ENCODE measurements around the gene HNRNPDL.
"Not testable (repeated sequence)": the region's sequence is repeated elsewhere in the genome, so short reads cannot be mapped to it uniquely, and the experiment has no call there.

The HNRNPDL gene

DNA sequence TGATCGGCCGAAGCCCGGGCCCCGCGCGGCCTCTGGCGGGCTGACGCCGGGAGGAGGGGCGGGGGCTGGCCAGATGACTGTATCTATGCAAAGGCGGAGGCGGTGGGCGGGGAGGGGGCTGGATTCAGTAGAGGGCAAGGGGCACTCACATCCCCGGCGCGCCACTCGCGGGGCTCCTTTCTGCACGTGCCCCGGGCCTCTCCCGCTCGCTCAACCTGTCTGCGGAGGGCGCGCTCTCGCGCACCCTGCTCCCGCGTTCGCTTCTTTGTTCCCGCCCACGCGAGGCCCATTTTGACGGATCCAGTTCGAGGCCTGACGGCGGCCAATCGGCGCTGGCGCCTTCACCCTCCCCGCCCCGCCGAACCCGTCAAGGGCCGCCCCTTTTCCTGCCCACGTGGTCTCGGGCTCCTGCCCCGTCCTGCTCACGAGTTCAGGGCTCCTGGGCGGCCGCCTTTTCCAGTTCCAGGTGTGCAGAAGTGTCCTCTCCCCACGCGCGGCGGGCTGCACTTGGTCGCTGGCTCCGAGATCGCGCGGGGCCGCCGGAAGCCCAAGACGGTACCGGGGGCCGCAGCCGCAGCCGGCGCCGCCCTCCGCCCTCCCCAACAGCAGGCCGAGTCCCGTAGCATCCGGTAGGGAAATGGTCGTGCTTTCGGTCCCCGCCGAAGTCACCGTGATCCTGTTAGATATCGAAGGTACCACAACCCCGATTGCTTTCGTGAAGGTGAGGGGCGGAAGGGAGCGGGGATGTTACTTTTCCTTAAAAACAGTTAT lies at the start of gene HNRNPDL, which contains the start of gene ENOPH1:
Gene HNRNPDL, minus strand, starts transcription at position 270 of the 771 bp plus-strand sequence. CDS start 772 bp downstream, outside the sequence.
Gene ENOPH1, plus strand, starts transcription at position 398 of the 771 bp plus-strand sequence. Its CDS starts 240 bp downstream, at position 638.
- peak; percentile 42 for FAIRE-seq
- peak; percentile 95 for DNase-seq (ENCODE audit: low spot score)

DNA sequence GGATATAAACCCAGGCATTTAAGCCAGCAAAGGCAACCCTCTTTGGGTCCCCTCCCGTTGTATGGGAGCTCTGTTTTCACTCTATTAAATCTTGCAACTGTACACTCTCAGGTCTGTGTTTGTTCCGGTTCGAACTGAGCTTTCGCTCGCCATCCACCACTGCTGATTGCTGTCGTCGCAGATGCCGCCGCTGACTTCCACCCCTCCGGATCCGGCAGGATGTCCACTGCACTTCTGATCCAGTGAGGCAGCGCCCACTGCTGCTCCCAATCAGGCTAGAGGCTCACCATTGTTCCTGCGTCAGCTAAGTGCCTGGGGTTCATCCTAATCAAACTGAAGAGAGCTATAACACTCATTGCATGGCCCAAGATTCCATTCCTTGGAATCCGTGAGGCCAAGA lies 49.3 kb upstream of the HNRNPDL start:
- no peak for FAIRE-seq

DNA sequence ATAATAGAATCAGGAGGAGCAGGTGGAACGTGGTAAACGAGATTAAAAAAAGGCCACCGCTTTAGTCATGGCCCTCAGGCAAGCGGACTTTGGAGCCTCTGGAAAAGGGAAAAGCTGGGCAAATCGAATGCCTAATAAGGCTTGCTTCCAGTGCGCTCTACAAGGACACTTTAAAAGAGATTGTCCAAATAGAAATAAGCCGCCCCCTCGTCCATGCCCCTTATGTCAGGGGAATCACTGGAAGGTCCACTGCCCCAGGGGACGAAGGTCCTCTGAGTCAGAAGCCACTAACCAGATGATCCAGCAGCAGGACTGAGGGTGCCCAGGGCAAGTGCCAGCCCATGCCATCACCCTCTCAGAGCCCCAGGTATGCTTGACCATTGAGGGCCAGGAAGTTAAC lies 47.2 kb upstream of the HNRNPDL start:
- FAIRE-seq; DNase-seq (ENCODE audit: low spot score): not testable (repeated sequence)

More for the DNA sequence above, 49.3 kb upstream of the HNRNPDL start:
- DNase-seq (ENCODE audit: low spot score): no peak

DNA sequence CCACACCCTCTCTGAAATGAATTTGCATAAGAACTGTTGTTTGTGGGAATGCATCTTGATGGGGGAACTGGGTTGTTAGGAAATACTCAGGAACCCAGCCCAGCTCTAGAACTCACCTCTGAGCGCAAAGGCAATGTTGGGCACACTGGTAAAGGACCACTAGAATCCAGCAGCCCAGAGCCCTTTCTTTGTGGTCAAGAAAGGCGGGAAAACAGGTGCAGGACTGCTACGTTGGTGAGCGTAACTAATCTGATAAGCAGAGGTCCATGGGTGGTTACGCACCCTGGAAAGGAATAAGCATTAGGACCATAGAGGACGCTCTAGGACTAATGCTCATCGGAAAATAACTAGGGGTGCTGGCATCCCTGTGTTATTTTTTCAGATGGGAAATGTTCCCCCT lies 45.7 kb upstream of the HNRNPDL start:
- not testable (repeated sequence) for DNase-seq (ENCODE audit: low spot score); FAIRE-seq

DNA sequence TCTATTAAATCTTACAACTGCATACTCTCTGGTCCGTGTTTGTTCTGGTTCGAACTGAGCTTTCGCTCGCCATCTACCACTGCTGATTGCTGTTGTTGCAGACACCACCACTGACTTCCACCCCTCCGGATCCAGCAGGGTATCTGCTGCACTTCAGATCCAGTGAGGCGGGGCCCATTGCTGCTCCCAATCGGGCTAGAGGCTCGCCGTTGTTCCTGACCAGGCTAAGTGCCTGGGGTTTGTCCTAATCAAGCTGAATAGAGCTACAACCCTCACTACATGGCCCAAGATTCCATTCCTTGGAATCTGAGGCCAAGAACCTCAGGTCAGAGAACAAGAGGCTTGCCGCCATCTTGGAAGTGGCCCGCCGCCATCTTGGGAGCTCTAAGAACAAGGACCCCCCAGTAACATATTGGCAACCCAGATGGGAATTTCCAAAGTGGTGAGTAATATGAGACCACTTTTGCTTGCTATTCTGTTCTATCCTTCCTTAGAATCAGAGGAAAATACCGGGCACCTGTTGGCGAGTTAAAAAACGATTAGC lies 43.4 kb upstream of the HNRNPDL start:
- no peak for FAIRE-seq

DNA sequence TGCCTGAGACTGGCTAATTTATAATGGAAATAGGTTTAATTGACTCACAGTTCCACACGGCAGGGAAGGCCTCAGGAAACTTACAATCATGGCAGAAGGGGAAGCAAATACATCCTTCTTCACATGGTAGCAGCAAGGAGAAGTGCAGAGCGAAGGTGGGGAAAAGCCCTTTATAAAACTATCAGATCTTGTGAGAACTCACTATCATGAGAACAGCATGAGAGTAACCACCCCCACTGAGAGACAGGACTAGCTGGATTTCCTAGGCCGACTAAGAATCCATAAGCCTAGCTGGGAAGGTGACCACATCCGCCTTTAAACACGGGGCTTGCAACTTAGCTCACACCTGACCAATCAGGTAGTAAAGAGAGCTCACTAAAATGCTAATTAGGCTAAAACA lies 42.8 kb upstream of the HNRNPDL start:
- not testable (repeated sequence) for FAIRE-seq; DNase-seq (ENCODE audit: low spot score)

More for the DNA sequence above, 43.4 kb upstream of the HNRNPDL start:
- no peak for DNase-seq (ENCODE audit: low spot score)

DNA sequence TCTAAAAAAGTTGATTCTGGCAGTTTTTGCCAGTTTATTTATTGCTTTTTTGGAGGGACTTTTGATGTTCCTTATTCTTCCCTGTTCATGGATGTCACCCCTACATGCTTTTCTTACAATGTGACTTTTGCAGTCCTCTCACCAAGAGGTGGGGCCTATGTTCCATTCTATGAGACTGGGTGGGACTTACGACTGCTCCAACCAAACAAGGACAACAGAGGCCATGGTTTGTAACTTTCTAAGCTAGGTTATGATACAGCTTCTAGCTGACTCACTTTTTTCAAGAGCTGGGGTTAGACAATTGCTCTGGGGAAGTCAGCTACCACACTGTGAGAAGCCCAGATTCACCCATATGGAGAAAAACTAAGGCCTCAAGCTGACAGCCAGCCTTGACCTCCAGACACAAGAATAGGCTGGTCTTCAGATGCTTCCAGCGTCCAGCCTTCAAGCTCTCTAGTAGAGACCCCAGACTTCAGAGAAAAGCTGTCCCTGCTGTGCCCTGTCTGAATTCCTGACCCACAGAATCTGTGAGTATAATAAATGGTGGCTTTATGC lies 39.6 kb upstream of the HNRNPDL start:
- FAIRE-seq: no peak

DNA sequence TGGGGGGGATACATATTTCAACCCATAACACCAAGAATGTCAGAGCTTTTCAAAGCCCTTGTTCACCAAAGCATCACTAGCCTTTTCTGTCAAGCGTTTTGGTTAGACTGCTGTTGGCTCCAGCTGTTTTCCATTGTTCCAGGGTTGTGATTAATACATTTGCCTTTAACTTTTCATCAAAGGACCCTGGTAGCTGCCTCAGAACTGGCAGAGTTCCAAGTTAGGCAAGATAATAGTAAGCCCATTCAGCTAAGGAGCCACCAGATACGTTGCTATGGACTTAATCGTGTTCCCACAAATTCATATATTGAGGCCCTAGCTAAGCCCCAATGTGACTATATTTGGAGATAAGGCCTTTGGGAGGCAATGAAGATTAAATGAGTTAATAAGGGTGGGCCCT lies 37.2 kb upstream of the HNRNPDL start:
- FAIRE-seq (no peak), DNase-seq (ENCODE audit: low spot score) (no peak)

More for the DNA sequence above, 39.6 kb upstream of the HNRNPDL start:
- DNase-seq (ENCODE audit: low spot score): no peak

DNA sequence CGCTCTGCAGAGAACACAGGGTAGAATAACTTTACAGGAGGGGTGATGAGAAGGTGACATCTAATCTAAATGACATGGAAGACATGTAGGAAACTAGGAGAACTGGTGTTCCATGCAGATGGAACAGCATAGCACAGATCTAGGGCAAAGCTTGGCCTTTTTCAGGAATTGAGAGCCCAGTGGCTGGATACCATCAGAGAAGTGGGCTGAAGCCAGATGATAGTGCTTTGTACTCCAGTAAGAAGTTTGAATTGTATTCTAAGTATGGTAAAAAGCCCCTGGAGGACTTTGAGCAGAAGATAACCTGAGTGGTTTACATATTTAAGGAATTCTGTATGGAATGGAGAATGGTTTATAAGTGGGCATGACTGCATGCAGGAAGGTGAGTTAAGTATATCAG lies 33.0 kb upstream of the HNRNPDL start:
- no peak for FAIRE-seq
- no peak for DNase-seq (ENCODE audit: low spot score)

DNA sequence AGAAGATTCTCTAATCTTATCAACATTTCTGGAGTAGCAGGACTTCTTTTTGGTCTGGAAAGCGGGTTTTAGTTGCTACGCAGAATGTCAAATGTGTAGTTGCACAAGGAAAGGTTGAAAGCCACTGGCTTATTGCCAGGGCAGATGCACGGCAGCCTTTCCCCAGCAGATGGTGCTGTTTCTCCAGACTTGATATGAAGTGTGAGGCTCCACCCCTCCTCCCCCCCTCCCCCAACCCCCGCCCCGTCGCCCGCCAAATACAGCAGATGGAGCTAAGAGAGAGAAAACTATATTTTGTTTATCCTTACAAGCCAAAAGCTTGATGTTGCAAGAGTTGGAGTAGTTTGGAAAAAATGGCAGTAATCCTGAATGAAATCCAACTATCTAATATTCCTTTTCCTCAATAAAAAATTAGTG lies 32.2 kb upstream of the HNRNPDL start:
- FAIRE-seq (no peak), DNase-seq (ENCODE audit: low spot score) (peak; percentile 84)

DNA sequence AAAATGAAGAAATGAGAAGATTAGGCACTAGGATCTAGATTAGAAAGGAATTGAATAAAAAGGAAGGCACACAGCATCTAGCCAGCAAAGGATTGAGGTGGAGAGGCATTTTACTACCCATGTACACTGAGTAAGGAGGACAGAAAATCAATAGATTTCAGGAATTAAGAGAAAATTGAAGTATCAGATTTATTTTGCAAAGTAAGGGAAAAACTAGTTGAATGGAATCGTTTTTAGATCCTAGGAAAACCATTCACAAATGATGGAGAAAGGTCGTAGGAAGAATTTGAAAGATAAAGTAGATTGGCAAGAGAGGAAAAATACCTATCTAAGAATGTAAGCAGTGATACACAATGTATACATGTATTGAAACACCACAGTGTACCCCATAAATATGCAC lies 31.4 kb upstream of the HNRNPDL start:
- DNase-seq (ENCODE audit: low spot score): no peak
- FAIRE-seq: no peak

DNA sequence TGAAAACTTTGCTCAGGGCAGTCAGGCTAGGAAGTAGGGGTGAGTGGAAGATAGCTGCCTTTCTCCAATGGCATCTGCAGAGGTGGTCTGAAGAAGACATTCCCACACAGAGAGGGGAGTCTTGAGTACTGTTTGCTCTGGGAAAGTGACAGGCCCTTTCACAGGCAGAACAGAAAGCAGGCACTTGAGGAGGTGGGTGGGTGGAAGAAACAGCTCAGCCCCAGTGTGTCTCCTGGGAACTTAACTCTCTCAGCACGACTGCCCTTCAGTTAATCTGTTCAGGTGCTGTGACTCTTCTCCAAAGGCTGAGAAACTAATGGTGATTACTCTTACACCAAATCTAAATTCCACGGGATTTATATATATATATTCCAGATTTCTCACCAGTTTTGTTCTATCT lies 28.5 kb upstream of the HNRNPDL start:
- DNase-seq (ENCODE audit: low spot score) (no peak), FAIRE-seq (no peak)

DNA sequence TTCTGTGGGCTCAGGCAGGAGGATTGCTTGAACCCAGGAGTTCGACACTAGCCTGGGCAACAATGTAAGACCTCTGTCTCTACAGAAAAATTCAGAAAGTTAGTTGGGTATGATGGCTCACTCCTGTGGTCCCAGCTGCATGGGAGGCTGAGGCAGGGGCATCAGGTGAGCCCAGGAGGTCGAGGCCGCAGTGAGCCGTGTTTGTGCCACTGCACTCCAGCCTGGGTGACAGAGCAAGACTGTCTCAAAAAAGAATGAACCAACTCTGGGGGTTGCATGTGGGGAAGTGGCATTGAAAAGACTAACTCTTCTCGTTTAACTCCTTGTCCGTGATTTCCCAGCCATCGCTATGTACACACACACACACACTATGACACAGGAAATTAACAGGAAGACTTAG lies 27.0 kb upstream of the HNRNPDL start:
- DNase-seq (ENCODE audit: low spot score) (no peak), FAIRE-seq (no peak)

DNA sequence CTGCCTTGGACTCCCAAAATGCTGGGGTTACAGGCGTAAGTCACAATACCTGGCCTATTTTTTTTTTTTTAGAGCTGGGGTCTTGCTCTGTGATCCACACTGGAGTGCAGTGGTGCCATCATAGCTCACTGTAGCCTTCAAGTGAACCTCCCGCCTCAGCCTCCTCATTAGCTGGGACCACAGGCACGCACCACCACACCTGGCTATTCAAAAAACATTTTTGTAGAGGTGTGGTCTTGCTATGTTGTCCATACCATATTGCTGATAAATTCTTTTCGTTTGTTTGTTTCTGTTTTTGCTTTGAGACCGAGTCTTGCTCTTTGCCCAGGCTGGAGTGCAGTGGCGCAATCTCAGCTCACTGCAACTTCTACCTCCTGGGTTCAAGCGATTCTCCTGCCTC lies 21.8 kb upstream of the HNRNPDL start:
- DNase-seq (ENCODE audit: low spot score) (no peak), FAIRE-seq (no peak)

DNA sequence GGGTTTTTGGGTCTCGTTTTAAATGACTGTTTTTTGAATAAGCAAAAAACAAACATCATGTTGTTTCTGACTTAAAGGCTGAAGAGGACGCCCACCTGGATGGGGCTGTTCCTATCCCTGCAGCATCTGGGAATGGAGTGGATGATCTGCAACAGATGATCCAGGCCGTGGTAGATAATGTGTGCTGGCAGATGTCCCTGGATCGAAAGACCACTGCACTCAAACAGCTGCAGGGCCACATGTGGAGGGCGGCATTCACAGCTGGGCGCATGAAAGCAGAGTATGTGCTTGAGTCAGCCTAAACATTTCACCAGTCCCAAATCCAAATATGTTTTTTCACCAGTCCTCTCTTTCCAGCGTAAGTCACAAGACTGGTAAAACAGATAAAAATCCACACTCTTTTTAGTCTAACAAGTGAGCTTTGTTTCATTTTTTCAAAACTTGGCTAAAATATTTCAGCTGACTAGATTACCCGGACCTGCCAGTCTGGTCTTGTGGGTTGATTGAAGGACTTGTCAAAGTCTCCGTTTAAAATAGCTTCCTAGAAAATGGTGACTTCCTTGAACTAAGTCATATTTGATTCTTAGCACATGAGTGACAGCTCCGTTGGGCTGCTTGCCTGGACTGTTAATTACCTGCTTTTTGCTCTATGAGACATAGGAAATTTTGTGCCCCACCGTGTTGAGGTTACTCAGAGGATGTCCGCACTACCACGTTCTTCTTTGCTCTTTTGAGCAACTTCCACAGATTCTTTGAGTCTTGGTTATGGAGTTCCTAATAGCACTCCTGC lies 20.9 kb upstream of the HNRNPDL start:
- no peak for FAIRE-seq
- DNase-seq (ENCODE audit: low spot score): no peak

DNA sequence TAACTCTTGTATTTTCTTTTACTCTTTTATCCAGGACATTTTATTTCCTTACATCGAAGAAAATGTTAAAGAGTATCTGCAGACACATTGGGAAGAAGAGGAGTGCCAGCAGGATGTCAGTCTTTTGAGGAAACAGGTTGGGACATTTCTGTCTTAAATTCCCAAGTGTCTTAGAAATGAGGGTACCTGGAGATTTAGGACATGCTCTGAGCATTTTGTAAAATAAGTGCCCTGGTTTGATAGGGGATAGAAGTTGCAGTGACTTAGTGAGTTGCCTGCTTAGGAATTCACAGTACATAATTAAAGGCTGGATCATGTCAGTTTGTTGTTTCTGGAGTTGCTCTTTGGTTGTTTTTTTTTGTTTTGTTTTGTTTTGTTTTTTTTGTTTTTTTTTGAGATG lies 17.6 kb upstream of the HNRNPDL start:
- FAIRE-seq (no peak), DNase-seq (ENCODE audit: low spot score) (no peak)

DNA sequence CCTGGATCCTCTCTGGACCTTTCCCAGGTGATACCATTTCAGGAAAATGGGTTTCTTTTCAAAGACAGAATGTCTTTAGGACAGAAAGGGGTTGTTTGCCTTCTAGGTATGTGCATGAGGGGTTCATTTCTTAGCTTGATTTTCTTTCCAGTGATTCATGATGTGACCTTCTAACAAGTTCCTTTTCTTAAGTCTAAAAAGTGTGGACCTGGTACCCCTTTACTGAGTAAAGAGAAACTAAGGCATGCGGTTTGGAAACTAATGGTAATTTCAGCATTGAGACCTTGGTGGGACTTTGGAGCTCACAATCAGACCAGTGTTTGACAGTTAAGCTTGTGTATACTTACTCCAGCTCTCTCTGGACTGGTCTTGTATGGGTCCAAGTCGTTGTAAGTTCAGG lies 8.8 kb upstream of the HNRNPDL start:
- FAIRE-seq (no peak), DNase-seq (ENCODE audit: low spot score) (no peak)

DNA sequence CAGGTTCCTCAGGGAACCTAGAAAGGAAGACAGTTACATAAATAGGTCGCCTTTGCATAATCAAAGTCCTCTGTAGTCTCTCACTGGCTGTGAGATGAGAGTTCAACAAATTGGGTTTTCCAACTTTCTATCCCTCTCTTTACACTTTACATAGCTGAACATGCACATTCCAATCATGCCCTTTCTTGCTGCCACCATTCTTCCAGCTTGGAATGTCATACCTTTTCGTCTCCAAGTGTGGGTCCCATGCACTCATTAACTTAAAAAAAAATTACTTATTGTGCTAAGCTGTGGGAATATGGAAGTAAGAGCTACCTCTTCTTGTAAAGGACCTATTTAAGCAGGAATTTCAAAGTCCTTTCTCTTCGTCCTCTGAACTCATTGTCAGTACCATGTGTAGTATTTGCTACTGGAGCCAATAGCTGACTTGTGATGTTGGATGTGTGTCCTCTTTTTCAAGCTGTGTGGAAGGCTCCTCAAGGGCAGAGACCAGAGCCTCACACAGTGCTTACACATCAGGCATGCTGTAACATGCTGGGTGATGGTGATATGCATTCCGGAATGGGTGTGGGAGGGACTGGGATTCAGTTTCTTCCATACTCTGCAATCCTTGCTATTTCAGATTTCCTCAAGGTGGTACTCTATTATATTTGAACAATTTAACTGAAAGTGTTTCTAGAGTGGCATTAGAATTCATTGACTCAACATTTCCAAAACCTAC lies 7.2 kb upstream of the HNRNPDL start:
- FAIRE-seq (no peak), DNase-seq (ENCODE audit: low spot score) (no peak)

DNA sequence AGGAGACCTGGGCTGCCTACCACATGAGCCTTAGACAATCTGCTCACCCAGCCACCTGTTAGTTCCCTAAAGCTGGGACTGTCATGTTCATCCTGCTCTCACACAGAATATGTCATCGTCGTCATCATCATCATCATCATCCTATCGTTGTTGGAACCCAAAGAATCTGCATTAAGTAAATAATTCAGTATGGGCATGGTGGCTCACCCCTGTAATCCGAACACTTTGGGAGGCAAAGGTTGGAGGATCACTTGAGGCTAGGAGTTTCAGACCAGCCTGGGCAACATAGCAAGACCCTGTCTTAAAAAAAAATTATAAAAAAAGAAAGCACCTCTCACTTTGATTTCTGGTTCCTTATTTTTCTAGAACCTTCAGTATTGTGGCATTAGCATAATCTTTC lies 6.5 kb upstream of the HNRNPDL start:
- no peak for DNase-seq (ENCODE audit: low spot score)
- no peak for FAIRE-seq

DNA sequence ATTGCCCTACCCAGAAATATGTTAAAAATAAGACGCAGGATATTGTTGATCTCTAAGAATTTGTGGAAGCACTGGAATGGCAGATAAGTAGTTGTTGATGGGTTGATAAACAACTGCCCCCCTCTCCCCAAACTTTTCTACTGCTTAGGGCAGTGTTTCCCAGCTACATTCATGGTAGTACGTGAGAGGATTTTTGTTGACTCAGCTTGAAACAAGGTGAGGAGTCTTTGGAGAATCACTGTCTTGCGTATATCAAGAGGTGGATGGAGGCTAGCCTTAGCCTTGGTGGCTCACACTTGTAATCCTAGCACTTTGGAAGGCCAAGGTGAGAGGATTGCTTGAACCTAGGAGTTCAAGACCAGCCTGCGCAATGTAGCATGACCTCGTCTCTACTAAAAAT lies 5.9 kb upstream of the HNRNPDL start:
- DNase-seq (ENCODE audit: low spot score) (no peak), FAIRE-seq (no peak)

DNA sequence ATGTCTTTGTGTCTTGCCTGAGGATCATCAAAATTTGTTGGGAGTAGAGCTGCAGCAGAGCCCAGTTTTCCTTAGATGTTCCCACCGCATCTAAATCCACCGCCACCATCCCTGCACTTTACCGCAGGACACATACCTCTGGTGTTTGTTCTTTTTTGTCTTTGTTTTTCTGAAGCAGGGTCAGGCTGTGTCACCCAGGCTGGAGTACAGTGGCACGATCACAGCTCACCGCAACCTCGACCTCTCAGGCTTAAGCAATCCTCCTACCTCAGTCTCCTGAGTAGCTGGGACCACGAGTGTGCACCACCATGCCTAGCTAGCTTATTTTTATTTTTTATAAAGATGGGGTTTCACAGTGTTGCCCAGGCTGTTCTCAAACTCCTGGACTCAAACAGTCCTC lies 4.7 kb upstream of the HNRNPDL start:
- no peak for DNase-seq (ENCODE audit: low spot score)
- no peak for FAIRE-seq

All from urothelium cell line (cell line).